ENCODE measurements around the gene GHR.

GRCh38 chr5:42520203-42520602, 97.0 kb downstream of the GHR start:
- TF ChIP-seq CTCF (IDR thresholded peaks at IDR 0.05) (no peak), POLR2A (IDR thresholded peaks at IDR 0.05) (no peak)
